Upper lobe of left lung (tissue), 4 donors: Measurements from ENCODE around the gene P2RY11.

ENCODE experiments used
- EP300 ChIP-seq, 4 donors: sonication (generic); formaldehyde crosslinking; IDR thresholded peaks; one replicate each; pipeline ENCODE4 v1.5.1; 2017; ENCODE audit warnings: antibody characterized with exemption in 4 of 4, control low read depth in 2 of 4
- POLR2A ChIP-seq, 4 donors: fragments of 450-650 bp; IDR thresholded peaks; one replicate each; pipeline ENCODE4 v1.5.1; 2016 to 2017; ENCODE audit warnings: antibody characterized with exemption in 4 of 4, mild to moderate bottlenecking in 2 of 4
- POLR2AphosphoS5 ChIP-seq, 2 donors: sonication (generic); formaldehyde crosslinking; IDR thresholded peaks; one replicate each; pipeline ENCODE4 v1.5.1; 2017; ENCODE audit warnings: antibody characterized with exemption in 2 of 2
- TF ChIP-seq, protein P1 (sequence below), 6 experiments: fragments of 450-650 bp in 4 of 6; fragments of 200-600 bp in 2 of 6; sonication (generic) in 2 of 6; IDR thresholded peaks; one replicate each; pipeline ENCODE4 v1.5.1; 2016 to 2019; ENCODE audit warnings: antibody characterized with exemption in 6 of 6

DNA sequence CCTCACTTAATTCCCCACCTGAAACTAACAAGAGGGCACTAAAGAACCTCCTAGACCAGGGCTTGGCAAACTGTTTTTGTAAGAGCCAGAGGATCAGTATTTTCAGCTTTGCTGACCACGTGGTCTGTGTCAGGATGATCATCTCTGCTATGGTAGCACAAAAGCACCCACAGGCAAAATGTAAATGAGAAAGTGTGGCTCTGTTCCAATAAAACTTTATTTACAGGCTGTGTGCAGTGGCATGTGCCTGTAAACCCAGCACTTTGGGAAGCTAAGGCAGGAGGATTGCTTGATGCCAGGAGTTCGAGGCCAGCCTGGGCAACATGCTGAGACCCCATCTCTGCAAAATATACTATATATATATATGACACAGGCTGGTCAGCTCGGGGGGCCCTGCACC, 52.0 kb downstream of the P2RY11 start:
- TF ChIP-seq POLR2A (IDR thresholded peaks at IDR 0.05): no peak
- TF ChIP-seq, protein P1, sequence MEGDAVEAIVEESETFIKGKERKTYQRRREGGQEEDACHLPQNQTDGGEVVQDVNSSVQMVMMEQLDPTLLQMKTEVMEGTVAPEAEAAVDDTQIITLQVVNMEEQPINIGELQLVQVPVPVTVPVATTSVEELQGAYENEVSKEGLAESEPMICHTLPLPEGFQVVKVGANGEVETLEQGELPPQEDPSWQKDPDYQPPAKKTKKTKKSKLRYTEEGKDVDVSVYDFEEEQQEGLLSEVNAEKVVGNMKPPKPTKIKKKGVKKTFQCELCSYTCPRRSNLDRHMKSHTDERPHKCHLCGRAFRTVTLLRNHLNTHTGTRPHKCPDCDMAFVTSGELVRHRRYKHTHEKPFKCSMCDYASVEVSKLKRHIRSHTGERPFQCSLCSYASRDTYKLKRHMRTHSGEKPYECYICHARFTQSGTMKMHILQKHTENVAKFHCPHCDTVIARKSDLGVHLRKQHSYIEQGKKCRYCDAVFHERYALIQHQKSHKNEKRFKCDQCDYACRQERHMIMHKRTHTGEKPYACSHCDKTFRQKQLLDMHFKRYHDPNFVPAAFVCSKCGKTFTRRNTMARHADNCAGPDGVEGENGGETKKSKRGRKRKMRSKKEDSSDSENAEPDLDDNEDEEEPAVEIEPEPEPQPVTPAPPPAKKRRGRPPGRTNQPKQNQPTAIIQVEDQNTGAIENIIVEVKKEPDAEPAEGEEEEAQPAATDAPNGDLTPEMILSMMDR (IDR thresholded peaks at IDR 0.05): no peak
- no peak for TF ChIP-seq POLR2AphosphoS5 (IDR thresholded peaks at IDR 0.05)
- no peak for TF ChIP-seq EP300 (IDR thresholded peaks at IDR 0.05)
